Large intestine (tissue), 3 donors: ENCODE data around the gene B9D2. TPM values are rescaled to one million over a fixed set of nuclear protein-coding genes. Genes with fewer than 3 reads are reported as not detected.
A peak's percentile ranks its signal among the peaks of the same experiment; 100 is the strongest.

ENCODE experiments used
- DNase-seq, 2 donors: peaks; one replicate each; pipeline versions ENCODE4 v3.0.0 to v3.0.0-alpha.2; 2013
- H3K27ac ChIP-seq: one replicate; pipeline ENCODE4 v1.5.1; 2013; ENCODE audit warnings: low read length
- H3K27me3 ChIP-seq: 2 replicates; pipeline ENCODE4 v1.6.1; 2013; ENCODE audit warnings: low read length; ENCODE audit not compliant: control insufficient read depth, insufficient read depth
- H3K36me3 ChIP-seq: 2 replicates; pipeline ENCODE4 v1.6.1; 2013; ENCODE audit warnings: low read length; ENCODE audit not compliant: control insufficient read depth, insufficient read depth
- H3K4me1 ChIP-seq: one replicate; pipeline ENCODE4 v1.6.1; 2013; ENCODE audit warnings: low read length; ENCODE audit not compliant: control insufficient read depth, insufficient read depth
- H3K4me3 ChIP-seq: one replicate; pipeline ENCODE4 v1.5.1; 2013; ENCODE audit warnings: low read length
- H3K9me3 ChIP-seq: one replicate; pipeline ENCODE4 v1.6.1; 2013; ENCODE audit warnings: mild to moderate bottlenecking, low read depth, low read length, moderate library complexity; ENCODE audit not compliant: control insufficient read depth
- WGBS: methylation state at CpG from one replicate; pipeline ENCODE4 v1.1.5; 2013; ENCODE audit warnings: low lambda C conversion rate; ENCODE audit not compliant: insufficient coverage; 5-methylcytosine and 5-hydroxymethylcytosine counted together
- polyA plus RNA-seq: library from polyadenylated mRNA; unstranded; fragments of 120-200 nt; gene quantifications from one replicate; pipeline ENCODE4 v1.2.1, GENCODE V29; 2013

B9D2 gene
- polyA plus RNA-seq, 1 donor = 5.1 TPM

- 100% methylated on average over 2 of the region's 11 CpGs for WGBS
- Histone ChIP-seq H3K27me3 (peaks cover 22% of the 10 kb centered on the region), H3K4me1 (peaks cover 14% of the 10 kb centered on the region), H3K4me3 (no peak overlapping the region), H3K9me3 (peaks cover 2% of the 10 kb centered on the region), H3K27ac (no peak overlapping the region), H3K36me3 (no peaks in the 10 kb centered on the region)
- DNase-seq = no peak
Measured at GRCh38 chr19:41356984-41357739, 6.8 kb downstream of the B9D2 start.

GRCh38 chr19:41355802-41356201 is 8.1 kb downstream of the B9D2 start:
- Histone ChIP-seq H3K4me3 (no peak overlapping the region), H3K27me3 (peaks cover 35% of the 10 kb centered on the region), H3K36me3 (no peaks in the 10 kb centered on the region), H3K27ac (no peak overlapping the region), H3K9me3 (peaks cover 2% of the 10 kb centered on the region), H3K4me1 (peaks cover 24% of the 10 kb centered on the region)
- no peak for DNase-seq
- WGBS = 100% methylated on average over 1 of the region's 3 CpGs

DNA sequence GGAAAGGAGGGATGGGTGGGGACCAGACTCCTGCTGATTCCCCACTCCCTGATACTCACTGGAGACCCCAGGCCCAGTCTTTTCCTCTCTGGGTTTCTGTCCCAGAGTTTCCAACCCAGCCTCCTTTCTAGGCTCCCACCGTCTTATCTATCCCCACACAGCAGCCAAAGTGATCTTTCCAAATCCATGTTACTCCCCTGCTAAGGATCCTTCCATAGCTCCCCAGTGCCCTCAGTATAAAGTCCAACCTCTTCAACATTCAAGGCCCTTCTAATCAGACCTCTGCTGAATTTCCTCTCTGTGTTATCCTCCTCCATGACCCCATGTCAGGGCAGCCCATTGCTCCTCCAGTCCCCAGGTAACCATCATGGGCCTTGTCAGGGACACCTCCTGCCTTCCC is 8.9 kb downstream of the B9D2 start:
- Histone ChIP-seq H3K4me1 (peaks cover 24% of the 10 kb centered on the region), H3K4me3 (no peak overlapping the region), H3K27me3 (peaks cover 41% of the 10 kb centered on the region), H3K9me3 (peaks cover 2% of the 10 kb centered on the region), H3K27ac (no peak overlapping the region), H3K36me3 (no peaks in the 10 kb centered on the region)
- WGBS = no CpG with 5 or more reads among the region's 1 CpG
- DNase-seq = no peak

DNA sequence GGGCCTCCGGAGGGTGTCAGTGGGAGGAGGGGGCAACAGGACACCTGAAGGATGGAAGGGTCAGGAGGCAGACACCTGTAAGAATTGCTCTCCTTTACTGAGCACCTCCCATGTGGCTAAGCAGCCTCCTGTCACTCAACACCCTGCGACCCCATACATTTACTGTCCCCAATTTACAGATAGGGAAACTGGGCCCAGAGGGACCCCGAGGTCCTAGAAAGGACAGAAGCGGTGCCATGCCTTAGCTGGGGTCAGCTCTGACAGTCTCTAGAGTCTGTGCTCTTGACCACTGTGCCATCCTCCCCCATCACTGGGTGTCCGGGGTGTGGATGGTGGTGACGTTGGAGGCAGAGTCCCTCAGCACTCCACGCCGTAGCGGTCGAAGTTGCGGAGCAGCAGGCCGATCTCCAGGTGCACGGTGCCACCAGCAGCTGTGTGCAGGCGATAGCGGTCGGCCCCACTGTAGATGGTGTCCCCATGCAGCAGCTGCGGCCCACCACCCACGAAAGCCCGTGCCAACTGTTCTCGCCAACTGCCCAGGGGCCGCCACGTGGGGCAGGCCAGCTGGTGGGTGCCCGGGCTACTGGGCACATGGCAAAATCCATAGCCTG is 9.5 kb downstream of the B9D2 start:
- DNase-seq = no peak

DNA sequence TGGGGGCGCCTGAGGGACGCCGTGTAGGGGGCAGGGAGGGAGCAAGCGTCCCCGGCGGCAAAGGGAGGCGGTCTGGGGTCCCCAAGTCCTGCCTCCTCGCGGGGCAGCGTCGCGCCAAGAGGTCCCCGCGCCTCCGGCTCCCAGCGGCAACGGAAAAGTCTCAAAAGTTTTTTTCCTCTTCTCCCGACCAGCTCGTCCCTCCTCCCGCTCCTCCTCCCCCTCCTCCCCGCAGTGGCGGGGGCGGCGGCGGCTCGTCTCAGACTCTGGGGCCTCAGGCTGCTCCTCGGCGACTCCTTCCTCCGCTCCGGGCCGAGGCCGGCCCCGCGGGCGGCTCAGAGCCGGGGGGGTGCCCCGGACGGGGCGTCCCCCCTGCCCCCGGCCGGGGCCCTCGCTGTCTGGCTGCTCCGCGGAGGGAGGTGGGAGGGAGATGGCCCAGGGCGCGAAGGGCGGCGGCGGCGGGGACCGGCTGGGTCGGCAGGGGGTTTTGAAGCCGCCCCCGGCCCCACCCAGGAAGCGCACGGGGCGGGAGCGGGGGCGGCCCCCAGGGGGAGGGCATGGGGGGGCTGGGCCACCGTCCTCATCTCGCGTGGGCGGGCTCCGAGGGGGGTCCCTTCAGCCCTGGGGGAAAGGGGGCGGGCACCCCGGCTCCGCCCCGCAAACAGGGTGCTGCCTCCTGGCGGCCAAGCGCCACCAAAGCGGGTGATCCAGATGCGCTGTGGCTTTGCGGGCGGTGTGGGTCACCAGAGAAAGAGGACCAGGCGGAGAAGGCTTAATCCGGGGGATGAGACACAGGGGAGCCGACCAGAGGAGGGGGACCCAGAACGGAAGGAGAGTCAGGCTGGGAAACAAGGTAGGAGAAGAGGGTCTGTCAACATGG is 10.2 kb downstream of the B9D2 start, which contains the start of gene TGFB1:
TGFB1 (minus strand) TSS at position 457 of the 877 bp plus-strand sequence. CDS start 878 bp downstream, outside the sequence.
- H3K4me3 ChIP-seq = peak within 1 kb of the TSS; percentile 53
- H3K27me3 ChIP-seq = peaks cover 47% of the 10 kb centered on the region
- H3K36me3 ChIP-seq = no peaks in the 10 kb centered on the region
- peaks cover 2% of the 10 kb centered on the region for H3K9me3 ChIP-seq
- WGBS = no CpG with 5 or more reads among the region's 78 CpGs
- peaks cover 24% of the 10 kb centered on the region for H3K4me1 ChIP-seq
- DNase-seq = peak; percentile 63 to 69
- no peak within 1 kb of the TSS for H3K27ac ChIP-seq

More for the DNA sequence above, 9.5 kb downstream of the B9D2 start:
- Histone ChIP-seq H3K4me1 (peaks cover 24% of the 10 kb centered on the region), H3K36me3 (no peaks in the 10 kb centered on the region), H3K9me3 (peaks cover 2% of the 10 kb centered on the region), H3K27ac (no peak overlapping the region), H3K27me3 (peaks cover 44% of the 10 kb centered on the region), H3K4me3 (peak overlapping the region; percentile 31)
- no CpG with 5 or more reads among the region's 23 CpGs for WGBS

GRCh38 chr19:41352609-41353465 is 11.1 kb downstream of the B9D2 start:
- H3K4me1 ChIP-seq = peaks cover 24% of the 10 kb centered on the region

DNA sequence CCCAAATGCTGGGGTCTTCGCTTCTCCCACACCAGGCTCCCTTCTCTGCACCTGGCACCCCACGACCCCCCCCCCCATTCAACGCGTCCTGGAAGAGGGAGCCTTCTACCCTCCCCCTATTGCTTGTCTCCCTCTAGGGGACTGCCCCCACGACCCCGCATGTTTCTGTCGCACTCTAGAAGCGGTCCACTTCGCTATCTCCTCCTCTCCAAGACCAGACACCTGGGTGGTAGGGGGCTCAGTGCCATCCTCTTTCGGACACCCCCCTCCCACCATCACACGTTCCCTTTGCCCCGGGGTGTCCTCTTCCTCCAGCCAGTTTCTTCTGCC is 11.7 kb downstream of the B9D2 start:
- H3K27ac ChIP-seq = no peak overlapping the region
- H3K4me3 ChIP-seq = peak overlapping the region; percentile 53
- no CpG with 5 or more reads among the region's 12 CpGs for WGBS
- H3K27me3 ChIP-seq = peaks cover 47% of the 10 kb centered on the region
- H3K4me1 ChIP-seq = peaks cover 24% of the 10 kb centered on the region
- H3K36me3 ChIP-seq = peaks cover 1% of the 10 kb centered on the region
- peaks cover 2% of the 10 kb centered on the region for H3K9me3 ChIP-seq
- no peak for DNase-seq

More at GRCh38 chr19:41352609-41353465, 11.1 kb downstream of the B9D2 start:
- H3K4me3 ChIP-seq = peak overlapping the region; percentile 53
- peaks cover 47% of the 10 kb centered on the region for H3K27me3 ChIP-seq
- WGBS = 0% methylated on average over 1 of the region's 71 CpGs
- H3K9me3 ChIP-seq = peaks cover 2% of the 10 kb centered on the region
- H3K27ac ChIP-seq = no peak overlapping the region
- peak in 1 of 2 donors; percentile 47 for DNase-seq
- H3K36me3 ChIP-seq = no peaks in the 10 kb centered on the region

DNA sequence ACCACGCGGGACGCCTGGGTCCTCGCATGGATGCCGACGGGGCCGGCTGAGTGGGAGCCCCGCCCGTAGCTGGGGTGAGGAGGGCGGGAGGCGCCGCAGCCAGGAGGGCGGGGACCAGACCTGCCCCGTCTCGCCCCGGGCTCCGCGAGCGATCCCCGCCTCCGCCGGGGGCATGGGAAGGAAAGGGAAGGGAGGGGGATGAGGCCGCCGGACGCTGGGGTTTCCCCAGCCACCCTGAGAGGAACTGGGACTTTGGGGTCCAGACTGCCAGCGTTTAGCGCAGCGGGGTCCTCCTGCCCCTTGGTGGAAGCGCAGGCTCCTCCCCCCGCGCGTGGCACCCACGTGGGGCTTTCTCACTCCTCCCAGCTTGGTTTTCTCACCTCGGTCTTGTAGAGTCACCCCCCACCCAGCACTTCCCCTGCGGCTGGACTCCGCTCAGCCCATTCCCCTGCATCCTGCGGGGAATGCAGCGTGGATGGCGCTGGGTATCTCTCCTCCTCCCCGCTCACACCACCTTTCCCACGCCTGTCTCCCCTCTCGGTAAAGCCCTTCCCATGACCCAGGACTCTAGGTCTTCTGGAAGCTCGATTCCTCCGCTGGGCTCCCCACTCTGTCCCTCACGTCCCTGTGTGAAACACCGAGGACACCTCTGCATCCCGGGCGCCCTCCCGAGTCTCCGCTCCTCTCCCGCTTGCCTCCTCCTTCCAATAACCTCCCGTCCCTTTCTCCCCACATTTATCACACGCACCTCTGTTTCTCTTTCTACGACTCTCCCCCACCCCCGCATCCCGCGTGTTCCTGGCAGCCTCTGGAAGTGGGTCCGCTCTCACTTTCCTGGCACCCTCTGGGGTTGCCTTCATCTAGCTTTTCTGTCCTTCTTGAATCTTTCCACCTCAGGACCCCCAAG is 12.4 kb downstream of the B9D2 start:
- peak in 1 of 2 donors; percentile 53 for DNase-seq
- WGBS = 0% methylated on average over 9 of the region's 58 CpGs
- Histone ChIP-seq H3K9me3 (peaks cover 2% of the 10 kb centered on the region), H3K4me3 (peak overlapping the region; percentile 53), H3K4me1 (peaks cover 24% of the 10 kb centered on the region), H3K27ac (no peak overlapping the region), H3K27me3 (peaks cover 47% of the 10 kb centered on the region), H3K36me3 (peaks cover 2% of the 10 kb centered on the region)

DNA sequence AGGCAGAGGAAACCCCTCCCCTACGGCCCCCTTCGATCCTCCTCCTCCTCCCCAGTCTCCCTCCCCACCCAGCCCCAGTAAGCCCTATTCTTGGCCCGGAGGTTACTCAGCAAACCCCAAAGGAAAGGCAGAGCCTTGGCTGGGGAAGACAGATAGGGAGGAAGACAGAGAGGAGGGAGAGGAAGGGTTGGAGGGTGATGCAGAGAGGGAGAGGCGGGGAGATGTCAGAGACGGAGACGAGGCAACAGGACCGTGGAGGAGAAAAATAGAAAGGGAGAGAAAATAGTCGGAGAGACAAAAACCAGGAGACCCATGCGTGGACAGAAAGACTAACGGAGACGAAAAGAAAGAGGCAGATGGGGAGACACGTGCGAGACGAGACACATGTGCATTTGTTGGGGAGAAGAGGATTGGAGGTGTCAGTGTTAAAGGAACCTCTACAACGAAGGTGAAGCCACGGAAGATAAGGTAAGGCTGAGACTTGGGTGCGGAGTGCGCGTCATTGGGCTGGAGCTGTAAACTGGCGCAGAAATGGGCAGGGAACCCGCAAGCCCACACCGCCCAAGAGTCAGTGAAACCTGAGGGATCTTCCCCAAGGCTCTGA is 13.1 kb downstream of the B9D2 start:
- no peak for DNase-seq
- 3% methylated on average over 6 of the region's 22 CpGs for WGBS
- H3K27ac ChIP-seq = no peak overlapping the region
- H3K9me3 ChIP-seq = peaks cover 2% of the 10 kb centered on the region
- peaks cover 2% of the 10 kb centered on the region for H3K36me3 ChIP-seq
- H3K27me3 ChIP-seq = peaks cover 47% of the 10 kb centered on the region
- peaks cover 24% of the 10 kb centered on the region for H3K4me1 ChIP-seq
- peak overlapping the region; percentile 53 for H3K4me3 ChIP-seq
